GM23338 (cell line): ENCODE measurements around the gene PNPLA3. TPM values are rescaled to one million over a fixed set of nuclear protein-coding genes. Genes with fewer than 3 reads are reported as not detected.
A peak's percentile ranks its signal among the peaks of the same experiment; 100 is the strongest.

ENCODE experiments used
- ATAC-seq: fragments of 200-7000 bp; cut with Tn5 transposase; 3 replicates; pipeline ENCODE4 v1.9.1; 2020
- DNase-seq: peaks from one replicate; pipeline ENCODE4 v3.0.0-alpha.2; 2015; ENCODE audit warnings: low spot score
- H2AFZ ChIP-seq: fragments of 200-600 bp; sonication (generic); 2 replicates; pipeline ENCODE4 v1.8.0; 2016; ENCODE audit warnings: antibody characterized with exemption, mild to moderate bottlenecking, moderate library complexity
- H3F3A ChIP-seq: fragments of 200-600 bp; sonication (generic); replicated peaks from 2 replicates; pipeline ENCODE4 v1.8.0; 2017; ENCODE audit warnings: antibody characterized with exemption, mixed run types, low read depth
- H3K27ac ChIP-seq: fragments of 200-600 bp; sonication (generic); 2 replicates; pipeline ENCODE4 v1.6.1; 2016; ENCODE audit warnings: low read depth
- H3K27me3 ChIP-seq: fragments of 200-600 bp; sonication (generic); 2 replicates; pipeline ENCODE4 v1.8.0; 2016; ENCODE audit warnings: mild to moderate bottlenecking, mixed run types, moderate library complexity; ENCODE audit not compliant: insufficient read depth
- H3K36me3 ChIP-seq: fragments of 200-600 bp; sonication (generic); 2 replicates; pipeline ENCODE4 v1.8.0; 2016; ENCODE audit warnings: mild to moderate bottlenecking; ENCODE audit not compliant: insufficient read depth
- H3K4me1 ChIP-seq: fragments of 200-600 bp; sonication (generic); 2 replicates; pipeline ENCODE4 v1.8.0; 2016; ENCODE audit warnings: mild to moderate bottlenecking, moderate library complexity; ENCODE audit not compliant: insufficient read depth
- H3K4me2 ChIP-seq: fragments of 200-600 bp; sonication (generic); 2 replicates; pipeline ENCODE4 v1.7.1; 2017; ENCODE audit warnings: mixed run types
- H3K4me3 ChIP-seq: fragments of 200-600 bp; sonication (generic); 2 replicates; pipeline ENCODE4 v1.6.1; 2016; ENCODE audit warnings: mixed run types
- H3K79me2 ChIP-seq: fragments of 200-600 bp; sonication (generic); replicated peaks from 2 replicates; pipeline ENCODE4 v1.8.0; 2017; ENCODE audit warnings: mild to moderate bottlenecking; ENCODE audit not compliant: insufficient read depth
- H3K9me2 ChIP-seq: fragments of 200-600 bp; sonication (generic); 2 replicates; pipeline ENCODE4 v1.8.0; 2017; ENCODE audit not compliant: insufficient read depth
- H4K20me1 ChIP-seq: fragments of 200-600 bp; sonication (generic); replicated peaks from 2 replicates; pipeline ENCODE4 v1.8.0; 2017; ENCODE audit warnings: mild to moderate bottlenecking; ENCODE audit not compliant: insufficient read depth
- H3K27ac Mint-ChIP-seq: 2 replicates; pipeline ENCODE4 v1.8.0; 2020; ENCODE audit warnings: inconsistent platforms, mild to moderate bottlenecking, moderate library complexity, mixed read lengths
- H3K27me3 Mint-ChIP-seq: 3 replicates; pipeline ENCODE4 v1.8.0; 2022; ENCODE audit warnings: low read depth, mild to moderate bottlenecking, moderate library complexity, mixed read lengths, inconsistent platforms; ENCODE audit not compliant: insufficient read depth, poor library complexity
- H3K36me3 Mint-ChIP-seq: 3 replicates; pipeline ENCODE4 v1.8.0; 2021; ENCODE audit warnings: low read depth, mild to moderate bottlenecking, inconsistent platforms, moderate library complexity, mixed read lengths
- H3K4me1 Mint-ChIP-seq: 3 replicates; pipeline ENCODE4 v1.8.0; 2020; ENCODE audit warnings: mild to moderate bottlenecking, inconsistent platforms, mixed read lengths
- H3K4me3 Mint-ChIP-seq: 3 replicates; pipeline ENCODE4 v1.8.0; 2021; ENCODE audit warnings: moderate library complexity, mild to moderate bottlenecking, inconsistent platforms, mixed read lengths
- H3K9me3 Mint-ChIP-seq: 3 replicates; pipeline ENCODE4 v1.8.0; 2020; ENCODE audit warnings: moderate library complexity, mild to moderate bottlenecking, inconsistent platforms, mixed read lengths
- CREB1 ChIP-seq: fragments of 250-450 bp; sonication (Bioruptor Pico); IDR thresholded peaks from 2 replicates; pipeline ENCODE4 v1.5.0; 2020; ENCODE audit warnings: low read depth, mild to moderate bottlenecking, moderate library complexity
- CTCF ChIP-seq, 2 experiments: fragments of 200-600 bp in 1 of 2; sonication (generic) in 1 of 2; conservative IDR thresholded peaks; 2 replicates each; pipeline versions ENCODE4 v1.5.1 to v1.6.1; 2016 to 2017; ENCODE audit warnings: antibody characterized with exemption in 2 of 2, low read depth in 2 of 2, mild to moderate bottlenecking in 2 of 2, moderate library complexity in 1 of 2
- ETS1 ChIP-seq: IDR thresholded peaks from 2 replicates; pipeline ENCODE4 v1.6.1; 2016; ENCODE audit warnings: antibody characterized with exemption
- EZH2 ChIP-seq: fragments of 200-600 bp; sonication (generic); IDR thresholded peaks from one replicate; pipeline ENCODE4 v1.8.0; 2017; ENCODE audit warnings: antibody characterized with exemption, mild to moderate bottlenecking, low read depth; ENCODE audit not compliant: unreplicated experiment
- EZH2phosphoT487 ChIP-seq: fragments of 200-600 bp; sonication (generic); IDR thresholded peaks from one replicate; pipeline ENCODE4 v1.8.1; 2018; ENCODE audit warnings: antibody characterized with exemption; ENCODE audit not compliant: unreplicated experiment
- JUNB ChIP-seq: IDR thresholded peaks from one replicate; pipeline ENCODE4 v1.6.1; 2016; ENCODE audit warnings: antibody characterized with exemption; ENCODE audit not compliant: unreplicated experiment
- NANOG ChIP-seq: IDR thresholded peaks from 2 replicates; pipeline ENCODE4 v1.6.1; 2016; ENCODE audit warnings: antibody characterized with exemption, borderline replicate concordance
- POLR2AphosphoS5 ChIP-seq: IDR thresholded peaks from 2 replicates; pipeline ENCODE4 v1.6.1; 2016; ENCODE audit warnings: antibody characterized with exemption, low read depth
- REST ChIP-seq: IDR thresholded peaks from one replicate; pipeline ENCODE4 v1.6.1; 2018; ENCODE audit warnings: antibody characterized with exemption; ENCODE audit not compliant: unreplicated experiment
- STAT1 ChIP-seq: IDR thresholded peaks from one replicate; pipeline ENCODE4 v1.6.1; 2016; ENCODE audit warnings: antibody characterized with exemption; ENCODE audit not compliant: unreplicated experiment
- ZNF114 ChIP-seq: fragments of 250-450 bp; sonication (Bioruptor Pico); IDR thresholded peaks from 2 replicates; pipeline ENCODE4 v1.5.0; 2020; ENCODE audit warnings: mild to moderate bottlenecking, moderate library complexity
- ZNF331 ChIP-seq: fragments of 250-450 bp; sonication (Bioruptor Pico); IDR thresholded peaks from 2 replicates; pipeline ENCODE4 v1.5.0; 2020; ENCODE audit warnings: low read depth, mild to moderate bottlenecking, moderate library complexity
- ZNF462 ChIP-seq: fragments of 250-450 bp; sonication (Bioruptor Pico); IDR thresholded peaks from 2 replicates; pipeline ENCODE4 v1.5.0; 2020; ENCODE audit warnings: mild to moderate bottlenecking, moderate library complexity
- polyA plus RNA-seq: library from polyadenylated mRNA; unstranded; fragments of >200 nt; fragmentation: Nextera tagmentation; extraction: Ambion mirVana; gene quantifications from 2 replicates; pipeline ENCODE4 v1.2.1, GENCODE V29; 2016
- total RNA-seq: library from RNA; depleted of rRNA; stranded (reverse); fragments of >200 nt; shearing (Covaris generic); gene quantifications from 2 replicates; pipeline ENCODE4 v1.2.3, GENCODE V29; 2014

PNPLA3 gene
- total and polyA plus RNA-seq, 2 experiments from 2014 or later: 17.7 to 23.4 TPM

- Histone ChIP-seq H3F3A (no peaks in the 10 kb centered on the region; the same call in 1 of the 2 replicates), H3K4me3 (no peak overlapping the region), H3K79me2 (no peaks in the 10 kb centered on the region), H3K27me3 (peaks cover 6% of the 10 kb centered on the region), H3K36me3 (no peaks in the 10 kb centered on the region), H2AFZ (0 out of 2 replicates have a peak overlapping the region, but pooled peaks have one; percentile 10), H3K4me2 (no peak overlapping the region), H3K27ac (no peak overlapping the region), H4K20me1 (peaks cover 3% of the 10 kb centered on the region; the same call in 1 of the 2 replicates), H3K4me1 (no peaks in the 10 kb centered on the region), H3K9me2 (no peaks in the 10 kb centered on the region)
- DNase-seq (no peak), ATAC-seq (no peak)
- Mint-ChIP-seq H3K4me1 (peaks cover 6% of the 10 kb centered on the region; the same call in 2 of the 3 replicates), H3K9me3 (no peaks in the 10 kb centered on the region), H3K27me3 (peaks cover 15% of the 10 kb centered on the region), H3K4me3 (no peak overlapping the region), H3K27ac (no peak overlapping the region), H3K36me3 (no peaks in the 10 kb centered on the region; the same call in 2 of the 3 replicates)
- TF ChIP-seq ETS1 (no peak), NANOG (no peak), REST (no peak), EZH2phosphoT487 (no peak), EZH2 (no peak), ZNF462 (CRISPR knock-in tag) (no peak), ZNF331 (CRISPR knock-in tag) (no peak), CTCF (conservative IDR thresholded peaks at IDR 0.05; ENCODE audit: low read depth in 2 of 2) (no peak), STAT1 (no peak), ZNF114 (CRISPR knock-in tag) (no peak), CREB1 (CRISPR knock-in tag) (no peak), JUNB (no peak), POLR2AphosphoS5 (no peak)
These were observed 30.3 kb upstream of the PNPLA3 start for GRCh38 chr22:43893266-43893665.
